Ishikawa (cell line): ENCODE measurements around the gene STX4.

Source experiments
- CREB1 ChIP-seq: IDR thresholded peaks from 2 replicates; pipeline ENCODE4 v1.6.1; 2012; ENCODE audit warnings: low read depth
- EGR1 ChIP-seq: IDR thresholded peaks from 2 replicates; pipeline ENCODE4 v1.6.1; 2012
- EP300 ChIP-seq: IDR thresholded peaks from 2 replicates; pipeline ENCODE4 v1.6.1; 2012; ENCODE audit warnings: borderline replicate concordance
- MAX ChIP-seq: IDR thresholded peaks from 2 replicates; pipeline ENCODE4 v1.6.1; 2012
- NFIC ChIP-seq: IDR thresholded peaks from 2 replicates; pipeline ENCODE4 v1.6.1; 2012
- RAD21 ChIP-seq: IDR thresholded peaks from 2 replicates; pipeline ENCODE4 v1.6.1; 2012; ENCODE audit warnings: low read depth
- REST ChIP-seq: IDR thresholded peaks from 2 replicates; pipeline ENCODE4 v1.6.1; 2012; ENCODE audit warnings: low read depth, mild to moderate bottlenecking
- TAF1 ChIP-seq: IDR thresholded peaks from 2 replicates; pipeline ENCODE4 v1.6.1; 2012; ENCODE audit warnings: low read depth, mild to moderate bottlenecking
- TEAD4 ChIP-seq: IDR thresholded peaks from 2 replicates; pipeline ENCODE4 v1.6.1; 2012
- USF1 ChIP-seq: IDR thresholded peaks from 2 replicates; pipeline ENCODE4 v1.6.1; 2012
- YY1 ChIP-seq: IDR thresholded peaks from 2 replicates; pipeline ENCODE4 v1.6.1; 2012; ENCODE audit warnings: low read depth
- ZBTB7A ChIP-seq: IDR thresholded peaks from 2 replicates; pipeline ENCODE4 v1.6.1; 2012; ENCODE audit warnings: low read depth

GRCh38 chr16:31042866-31043265, 9.5 kb downstream of the STX4 start:
- TF ChIP-seq USF1 (no peak), NFIC (no peak), YY1 (no peak), CREB1 (no peak), MAX (no peak), ZBTB7A (no peak), RAD21 (no peak), TEAD4 (no peak), EP300 (no peak), EGR1 (no peak), REST (peak; percentile 37; the same call in 1 of the 2 replicates), TAF1 (no peak)
